ENCODE results near the gene AMHR2. TPM values are rescaled to one million over a fixed set of nuclear protein-coding genes. Genes with fewer than 3 reads are reported as not detected.

AMHR2 gene
- total and polyA plus RNA-seq, 2 of the 4 experiments (the other 2 are of a cell fraction), result not detected

DNA sequence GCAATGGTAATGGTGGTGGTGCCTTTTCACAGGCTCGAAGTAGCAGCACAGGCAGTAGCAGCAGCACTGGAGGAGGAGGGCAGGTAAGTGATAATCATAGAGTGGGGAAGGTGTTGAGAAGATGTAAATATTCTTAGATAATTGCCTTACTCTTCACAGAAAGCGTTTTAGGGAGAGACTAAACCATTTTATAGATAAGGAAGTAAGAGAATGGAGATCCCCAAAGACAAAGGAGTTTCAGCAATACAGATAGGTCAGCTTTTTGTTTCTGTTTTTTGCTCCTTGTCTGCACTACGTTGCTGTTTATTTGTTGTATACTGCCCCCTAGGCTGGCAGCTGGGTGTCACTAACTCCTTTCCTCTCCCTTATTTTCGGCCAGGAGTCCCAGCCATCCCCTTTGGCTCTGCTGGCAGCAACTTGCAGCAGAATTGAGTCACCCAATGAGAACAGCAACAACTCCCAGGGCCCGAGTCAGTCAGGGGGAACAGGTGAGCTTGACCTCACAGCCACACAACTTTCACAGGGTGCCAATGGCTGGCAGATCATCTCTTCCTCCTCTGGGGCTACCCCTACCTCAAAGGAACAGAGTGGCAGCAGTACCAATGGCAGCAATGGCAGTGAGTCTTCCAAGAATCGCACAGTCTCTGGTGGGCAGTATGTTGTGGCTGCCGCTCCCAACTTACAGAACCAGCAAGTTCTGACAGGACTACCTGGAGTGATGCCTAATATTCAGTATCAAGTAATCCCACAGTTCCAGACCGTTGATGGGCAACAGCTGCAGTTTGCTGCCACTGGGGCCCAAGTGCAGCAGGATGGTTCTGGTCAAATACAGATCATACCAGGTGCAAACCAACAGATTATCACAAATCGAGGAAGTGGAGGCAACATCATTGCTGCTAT lies 41.7 kb upstream of the AMHR2 start (continued):
- TF ChIP-seq BHLHE40 (IDR thresholded peaks at IDR 0.05; ENCODE audit: low read depth, low read length) (no peak), MAFK (IDR thresholded peaks at IDR 0.05; ENCODE audit: low read depth, low read length) (no peak)

DNA sequence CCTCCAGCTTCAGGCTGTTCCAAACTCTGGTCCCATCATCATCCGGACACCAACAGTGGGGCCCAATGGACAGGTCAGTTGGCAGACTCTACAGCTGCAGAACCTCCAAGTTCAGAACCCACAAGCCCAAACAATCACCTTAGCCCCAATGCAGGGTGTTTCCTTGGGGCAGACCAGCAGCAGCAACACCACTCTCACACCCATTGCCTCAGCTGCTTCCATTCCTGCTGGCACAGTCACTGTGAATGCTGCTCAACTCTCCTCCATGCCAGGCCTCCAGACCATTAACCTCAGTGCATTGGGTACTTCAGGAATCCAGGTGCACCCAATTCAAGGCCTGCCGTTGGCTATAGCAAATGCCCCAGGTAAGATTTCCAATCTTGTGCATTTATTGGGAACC lies 40.4 kb upstream of the AMHR2 start:
- Histone ChIP-seq H3K18ac (ENCODE audit: low read depth, low read length) (no peak overlapping the region), H2AFZ (replicated peaks; ENCODE audit: low read length, poor library complexity) (no peak overlapping the region), H4K20me1 (ENCODE audit: insufficient read depth, low read length) (peaks cover 27% of the 10 kb centered on the region; the same call in 1 of the 2 replicates), H3K9me3 (ENCODE audit: control insufficient read depth, insufficient read depth, low read length) (no peaks in the 10 kb centered on the region), H3K9me1 (ENCODE audit: insufficient read depth, low read length) (peaks cover 16% of the 10 kb centered on the region), H2BK20ac (ENCODE audit: low read depth, low read length) (no peak overlapping the region), H3K4me1 (ENCODE audit: control insufficient read depth, insufficient read depth, low read length) (peaks cover 17% of the 10 kb centered on the region), H3K14ac (replicated peaks; ENCODE audit: low read depth, low read length) (peak overlapping the region; percentile 32; the same call in 1 of the 2 replicates), H2AK9ac (replicated peaks; ENCODE audit: low read depth, low read length, poor library complexity) (no peak overlapping the region), H3K4me3 (ENCODE audit: insufficient read depth, low read depth, low read length) (no peak overlapping the region), H2AK5ac (ENCODE audit: low read depth, low read length) (peak overlapping the region; percentile 61; the same call in 1 of the 2 replicates), H2BK120ac (ENCODE audit: low read depth, low read length) (peak overlapping the region; percentile 11; the same call in 1 of the 2 replicates), H3K27me3 (ENCODE audit: control insufficient read depth, insufficient read depth, low read length) (no peaks in the 10 kb centered on the region), H3K9ac (ENCODE audit: low read depth, low read length) (no peak overlapping the region), H3K27ac (ENCODE audit: insufficient read depth, low read length) (peak overlapping the region; percentile 11; the same call in 1 of the 2 replicates), H3K4me2 (ENCODE audit: low read depth, low read length) (peak overlapping the region; percentile 67), H4K8ac (ENCODE audit: low read depth in 2 of 2, low read length in 2 of 2) (0 out of 4 replicates have a peak overlapping the region, but pooled peaks of 1 of the 2 experiments have one; percentile 25), H3K36me3 (ENCODE audit: control insufficient read depth, insufficient read depth, low read length) (peaks cover 23% of the 10 kb centered on the region), H3K56ac (ENCODE audit: extremely low read depth, insufficient read depth, low read length) (no peak overlapping the region), H2BK15ac (ENCODE audit: low read depth, low read length) (no peak overlapping the region), H3K23ac (ENCODE audit: low read depth, low read length) (peak overlapping the region; percentile 68; the same call in 1 of the 2 replicates), H3K4ac (ENCODE audit: low read depth, low read length) (peak overlapping the region; percentile 86), H4K5ac (ENCODE audit: low read depth, low read length) (no peak overlapping the region), H2BK5ac (ENCODE audit: low read depth, low read length, poor library complexity, severe bottlenecking) (no peak overlapping the region), H4K91ac (ENCODE audit: insufficient read depth, low read depth, low read length) (no peak overlapping the region), H3K79me1 (ENCODE audit: low read depth in 1 of 2, low read length in 2 of 2) (peaks cover 20 to 43% of the 10 kb centered on the region in 2 experiments)
- intact Hi-C loops (cut with micrococcal nuclease), result no loop called here
- ChIA-PET CTCF (interaction anchor here (0.6 to 1.5 kb wide), 3 partner anchors 30 to 58 kb away, joined by 3 to 5 read pairs (median 3); no protein-coding TSS in a partner anchor), POLR2A (ENCODE audit: unreplicated experiment) (interaction anchor here (0.6 kb wide), 1 partner anchor 35 kb away, joined by 4 read pairs; no protein-coding TSS in a partner anchor)
- DNase-seq (no peak), ATAC-seq (ENCODE audit: low read depth) (no peak)
- in situ Hi-C loops (cut with MboI; ENCODE audit: low sequenced_read_pairs), result no loop called here
- 86% methylated on average over 1 of the region's 2 CpGs; no CpG with 5 or more reads in 1 of the 2 experiments for WGBS, 2 experiments (ENCODE audit: extremely low coverage in 2 of 2, insufficient read length in 1 of 2)
- dilution Hi-C loops (cut with HindIII; ENCODE audit: low sequenced_read_pairs, unreplicated experiment), result no loop called here
- BruUV-seq (replicated peaks), result no TSS peak
- TF ChIP-seq FOS (IDR thresholded peaks at IDR 0.05; ENCODE audit: low read depth, low read length), result no peak
- TF ChIP-seq RCOR1 (IDR thresholded peaks at IDR 0.05; ENCODE audit: insufficient replicate concordance, low read length), result no peak
- TF ChIP-seq CHD1 (IDR thresholded peaks at IDR 0.05; ENCODE audit: low read depth, low read length), result no peak
- TF ChIP-seq, protein P1, sequence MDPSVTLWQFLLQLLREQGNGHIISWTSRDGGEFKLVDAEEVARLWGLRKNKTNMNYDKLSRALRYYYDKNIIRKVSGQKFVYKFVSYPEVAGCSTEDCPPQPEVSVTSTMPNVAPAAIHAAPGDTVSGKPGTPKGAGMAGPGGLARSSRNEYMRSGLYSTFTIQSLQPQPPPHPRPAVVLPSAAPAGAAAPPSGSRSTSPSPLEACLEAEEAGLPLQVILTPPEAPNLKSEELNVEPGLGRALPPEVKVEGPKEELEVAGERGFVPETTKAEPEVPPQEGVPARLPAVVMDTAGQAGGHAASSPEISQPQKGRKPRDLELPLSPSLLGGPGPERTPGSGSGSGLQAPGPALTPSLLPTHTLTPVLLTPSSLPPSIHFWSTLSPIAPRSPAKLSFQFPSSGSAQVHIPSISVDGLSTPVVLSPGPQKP (IDR thresholded peaks at IDR 0.05; ENCODE audit: borderline replicate concordance, low read depth, low read length), result no peak
- TF ChIP-seq BHLHE40 (IDR thresholded peaks at IDR 0.05; ENCODE audit: low read depth, low read length), result no peak
- TF ChIP-seq MXI1 (IDR thresholded peaks at IDR 0.05; ENCODE audit: borderline replicate concordance, low read depth, low read length), result no peak
- no peak for TF ChIP-seq MAFK (IDR thresholded peaks at IDR 0.05; ENCODE audit: low read depth, low read length)
- TF ChIP-seq NFE2L2 (IDR thresholded peaks at IDR 0.05; ENCODE audit: low read depth, low read length), result no peak
- TF ChIP-seq POLR2A (IDR thresholded peaks at IDR 0.05; ENCODE audit: low read depth, low read length), result no peak
- no peak for TF ChIP-seq SMC3 (IDR thresholded peaks at IDR 0.05; ENCODE audit: low read depth, low read length)
- TF ChIP-seq MAZ (IDR thresholded peaks at IDR 0.05; ENCODE audit: borderline replicate concordance, low read depth, low read length), result no peak
- TF ChIP-seq, protein P2, sequence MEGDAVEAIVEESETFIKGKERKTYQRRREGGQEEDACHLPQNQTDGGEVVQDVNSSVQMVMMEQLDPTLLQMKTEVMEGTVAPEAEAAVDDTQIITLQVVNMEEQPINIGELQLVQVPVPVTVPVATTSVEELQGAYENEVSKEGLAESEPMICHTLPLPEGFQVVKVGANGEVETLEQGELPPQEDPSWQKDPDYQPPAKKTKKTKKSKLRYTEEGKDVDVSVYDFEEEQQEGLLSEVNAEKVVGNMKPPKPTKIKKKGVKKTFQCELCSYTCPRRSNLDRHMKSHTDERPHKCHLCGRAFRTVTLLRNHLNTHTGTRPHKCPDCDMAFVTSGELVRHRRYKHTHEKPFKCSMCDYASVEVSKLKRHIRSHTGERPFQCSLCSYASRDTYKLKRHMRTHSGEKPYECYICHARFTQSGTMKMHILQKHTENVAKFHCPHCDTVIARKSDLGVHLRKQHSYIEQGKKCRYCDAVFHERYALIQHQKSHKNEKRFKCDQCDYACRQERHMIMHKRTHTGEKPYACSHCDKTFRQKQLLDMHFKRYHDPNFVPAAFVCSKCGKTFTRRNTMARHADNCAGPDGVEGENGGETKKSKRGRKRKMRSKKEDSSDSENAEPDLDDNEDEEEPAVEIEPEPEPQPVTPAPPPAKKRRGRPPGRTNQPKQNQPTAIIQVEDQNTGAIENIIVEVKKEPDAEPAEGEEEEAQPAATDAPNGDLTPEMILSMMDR (conservative IDR thresholded peaks at IDR 0.05; ENCODE audit: low read depth, low read length), result no peak

All from IMR-90 (cell line).